DOHH2 (cell line): Measurements from ENCODE around the gene HOXD10.
A peak's percentile ranks its signal among the peaks of the same experiment; 100 is the strongest.

Experiments
- H3F3A ChIP-seq: fragments of 200-600 bp; sonication (generic), shearing (Covaris generic); 2 replicates; pipeline ENCODE4 v1.6.0; 2016; ENCODE audit warnings: antibody characterized with exemption, mild to moderate bottlenecking; ENCODE audit not compliant: control insufficient read depth, insufficient read depth
- H3K27ac ChIP-seq: fragments of 200-600 bp; sonication (generic); 2 replicates; pipeline ENCODE4 v1.5.1; 2014; ENCODE audit warnings: low read depth, mild to moderate bottlenecking, low read length, moderate library complexity
- H3K27me3 ChIP-seq: fragments of 200-600 bp; sonication (generic); 2 replicates; pipeline ENCODE4 v1.6.1; 2014; ENCODE audit warnings: mild to moderate bottlenecking, low read length, mixed read lengths; ENCODE audit not compliant: control insufficient read depth
- H3K36me3 ChIP-seq: fragments of 200-600 bp; sonication (generic); 2 replicates; pipeline ENCODE4 v1.6.1; 2014; ENCODE audit warnings: mild to moderate bottlenecking, low read length, moderate library complexity, mixed read lengths; ENCODE audit not compliant: control insufficient read depth
- H3K4me1 ChIP-seq: fragments of 200-600 bp; sonication (generic); 2 replicates; pipeline ENCODE4 v1.6.1; 2014; ENCODE audit warnings: mild to moderate bottlenecking, low read length, mixed read lengths; ENCODE audit not compliant: control insufficient read depth
- H3K4me2 ChIP-seq: fragments of 200-600 bp; sonication (generic); 2 replicates; pipeline ENCODE4 v1.6.0; 2014; ENCODE audit warnings: mild to moderate bottlenecking, low read length, moderate library complexity
- H3K4me3 ChIP-seq: fragments of 200-600 bp; sonication (generic); 2 replicates; pipeline ENCODE4 v1.5.1; 2014; ENCODE audit warnings: mild to moderate bottlenecking, low read length, mixed read lengths
- H3K79me2 ChIP-seq: fragments of 200-600 bp; sonication (generic); 2 replicates; pipeline ENCODE4 v1.6.1; 2014; ENCODE audit warnings: mild to moderate bottlenecking, low read length, mixed read lengths; ENCODE audit not compliant: control insufficient read depth
- H3K9me2 ChIP-seq: fragments of 200-600 bp; sonication (generic); replicated peaks from 2 replicates; pipeline ENCODE4 v1.6.1; 2014; ENCODE audit warnings: mild to moderate bottlenecking, low read length, mixed read lengths; ENCODE audit not compliant: control insufficient read depth
- H3K9me3 ChIP-seq: fragments of 200-600 bp; sonication (generic); 2 replicates; pipeline ENCODE4 v1.6.1; 2014; ENCODE audit warnings: antibody characterized with exemption, low read length, mixed read lengths; ENCODE audit not compliant: control insufficient read depth, insufficient read depth
- H4K20me1 ChIP-seq: fragments of 200-600 bp; sonication (generic); 2 replicates; pipeline ENCODE4 v1.6.0; 2014; ENCODE audit warnings: low read depth, mild to moderate bottlenecking, antibody characterized with exemption, low read length, moderate library complexity; ENCODE audit not compliant: control insufficient read depth, insufficient read depth
- EZH2phosphoT487 ChIP-seq: fragments of 200-600 bp; sonication (generic); IDR thresholded peaks from 2 replicates; pipeline ENCODE4 v1.6.1; 2017; ENCODE audit warnings: borderline replicate concordance, mild to moderate bottlenecking, antibody characterized with exemption, low read length, moderate library complexity, mixed read lengths
- TF ChIP-seq, protein P1 (sequence below): fragments of 200-600 bp; sonication (generic); IDR thresholded peaks from one replicate; pipeline ENCODE4 v1.5.1; 2014; ENCODE audit warnings: antibody characterized with exemption, mild to moderate bottlenecking, low read depth, low read length; ENCODE audit not compliant: poor library complexity, severe bottlenecking

Gene HOXD10

DNA sequence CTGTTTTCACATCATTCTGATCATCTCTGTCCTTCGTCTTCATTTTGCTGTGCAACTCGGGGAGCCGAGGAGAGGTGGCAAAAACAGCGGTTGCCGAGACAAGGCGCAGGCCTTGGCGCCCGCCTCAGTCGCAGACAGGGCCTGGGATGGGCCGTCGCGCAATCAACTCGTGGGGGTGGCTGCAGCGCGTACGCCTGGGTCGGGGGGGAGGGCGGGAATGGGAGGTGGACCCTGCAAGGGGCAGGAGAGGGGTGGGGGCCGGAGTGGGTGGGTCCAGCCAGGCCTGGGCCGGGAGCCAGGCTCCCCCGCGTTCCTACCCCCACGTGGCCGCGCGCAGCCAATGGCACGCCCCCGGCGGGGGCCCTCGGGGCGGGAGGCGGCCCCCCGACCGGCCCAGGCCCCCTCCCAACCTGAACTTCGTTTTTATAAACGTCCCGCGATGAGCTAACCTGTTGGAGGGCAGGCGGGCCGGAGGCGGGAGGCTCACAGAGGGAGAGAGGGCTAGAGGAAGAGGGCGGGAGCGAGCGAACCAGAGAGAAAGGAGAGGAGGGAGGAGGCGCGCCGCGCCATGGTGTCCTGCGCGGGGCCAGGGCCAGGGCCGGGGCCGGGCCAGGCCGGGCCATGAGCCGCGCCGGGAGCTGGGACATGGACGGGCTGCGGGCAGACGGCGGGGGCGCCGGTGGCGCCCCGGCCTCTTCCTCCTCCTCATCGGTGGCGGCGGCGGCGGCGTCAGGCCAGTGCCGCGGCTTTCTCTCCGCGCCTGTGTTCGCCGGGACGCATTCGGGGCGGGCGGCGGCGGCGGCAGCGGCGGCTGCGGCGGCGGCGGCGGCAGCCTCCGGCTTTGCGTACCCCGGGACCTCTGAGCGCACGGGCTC, 24.1 kb upstream of the HOXD10 start, which contains the start of gene HOXD13:
TSS of gene HOXD13 (plus strand) at position 452 of the 875 bp plus-strand sequence. CDS start at position 622, 170 bp downstream.
- Histone ChIP-seq H3K27me3 (peaks cover 55% of the 10 kb centered on the region), H3K4me3 (no peak within 1 kb of the TSS), H3K4me1 (peaks cover 11% of the 10 kb centered on the region), H3K36me3 (no peaks in the 10 kb centered on the region), H3F3A (no peaks in the 10 kb centered on the region), H3K9me2 (no peaks in the 10 kb centered on the region), H3K9me3 (no peaks in the 10 kb centered on the region), H3K4me2 (no peak within 1 kb of the TSS), H3K79me2 (no peaks in the 10 kb centered on the region), H4K20me1 (no peaks in the 10 kb centered on the region), H3K27ac (no peak within 1 kb of the TSS)
- TF ChIP-seq, protein P1, sequence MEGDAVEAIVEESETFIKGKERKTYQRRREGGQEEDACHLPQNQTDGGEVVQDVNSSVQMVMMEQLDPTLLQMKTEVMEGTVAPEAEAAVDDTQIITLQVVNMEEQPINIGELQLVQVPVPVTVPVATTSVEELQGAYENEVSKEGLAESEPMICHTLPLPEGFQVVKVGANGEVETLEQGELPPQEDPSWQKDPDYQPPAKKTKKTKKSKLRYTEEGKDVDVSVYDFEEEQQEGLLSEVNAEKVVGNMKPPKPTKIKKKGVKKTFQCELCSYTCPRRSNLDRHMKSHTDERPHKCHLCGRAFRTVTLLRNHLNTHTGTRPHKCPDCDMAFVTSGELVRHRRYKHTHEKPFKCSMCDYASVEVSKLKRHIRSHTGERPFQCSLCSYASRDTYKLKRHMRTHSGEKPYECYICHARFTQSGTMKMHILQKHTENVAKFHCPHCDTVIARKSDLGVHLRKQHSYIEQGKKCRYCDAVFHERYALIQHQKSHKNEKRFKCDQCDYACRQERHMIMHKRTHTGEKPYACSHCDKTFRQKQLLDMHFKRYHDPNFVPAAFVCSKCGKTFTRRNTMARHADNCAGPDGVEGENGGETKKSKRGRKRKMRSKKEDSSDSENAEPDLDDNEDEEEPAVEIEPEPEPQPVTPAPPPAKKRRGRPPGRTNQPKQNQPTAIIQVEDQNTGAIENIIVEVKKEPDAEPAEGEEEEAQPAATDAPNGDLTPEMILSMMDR = no peak
- no peak for TF ChIP-seq EZH2phosphoT487

- Histone ChIP-seq H3K36me3 (no peaks in the 10 kb centered on the region), H4K20me1 (no peaks in the 10 kb centered on the region), H3K4me1 (peaks cover 11% of the 10 kb centered on the region), H3K4me3 (no peak overlapping the region), H3K27ac (no peak overlapping the region), H3K27me3 (peaks cover 55% of the 10 kb centered on the region), H3K9me2 (no peaks in the 10 kb centered on the region), H3K79me2 (no peaks in the 10 kb centered on the region), H3K4me2 (no peak overlapping the region), H3K9me3 (no peaks in the 10 kb centered on the region), H3F3A (no peaks in the 10 kb centered on the region)
- TF ChIP-seq, protein P1 = no peak
- TF ChIP-seq EZH2phosphoT487 = 0 out of 2 replicates have a peak, but pooled peaks have one; percentile 39
Observed at GRCh38 chr2:176093145-176093897, 23.3 kb upstream of the HOXD10 start.

- Histone ChIP-seq H3K27me3 (peaks cover 50% of the 10 kb centered on the region), H3K9me3 (no peaks in the 10 kb centered on the region), H3K4me2 (no peak overlapping the region), H3K36me3 (no peaks in the 10 kb centered on the region), H3F3A (no peaks in the 10 kb centered on the region), H3K4me3 (no peak overlapping the region), H4K20me1 (no peaks in the 10 kb centered on the region), H3K27ac (no peak overlapping the region), H3K4me1 (peaks cover 11% of the 10 kb centered on the region), H3K79me2 (no peaks in the 10 kb centered on the region), H3K9me2 (no peaks in the 10 kb centered on the region)
- TF ChIP-seq EZH2phosphoT487 = 0 out of 2 replicates have a peak, but pooled peaks have one; percentile 13
- TF ChIP-seq, protein P1 = no peak
Observed at GRCh38 chr2:176093898-176094249, 22.7 kb upstream of the HOXD10 start.
